Activated naive CD4-positive, alpha-beta T cell treated with anti-CD3 and anti-CD28 coated beads, Interleukin-2, amount 50 U/mL, for 16 hours (primary cell): ENCODE data around the gene SLC38A8.

Source experiments
- DNase-seq: peaks from one replicate; pipeline ENCODE4 v3.0.0-alpha.2; 2020

SLC38A8 gene

DNA sequence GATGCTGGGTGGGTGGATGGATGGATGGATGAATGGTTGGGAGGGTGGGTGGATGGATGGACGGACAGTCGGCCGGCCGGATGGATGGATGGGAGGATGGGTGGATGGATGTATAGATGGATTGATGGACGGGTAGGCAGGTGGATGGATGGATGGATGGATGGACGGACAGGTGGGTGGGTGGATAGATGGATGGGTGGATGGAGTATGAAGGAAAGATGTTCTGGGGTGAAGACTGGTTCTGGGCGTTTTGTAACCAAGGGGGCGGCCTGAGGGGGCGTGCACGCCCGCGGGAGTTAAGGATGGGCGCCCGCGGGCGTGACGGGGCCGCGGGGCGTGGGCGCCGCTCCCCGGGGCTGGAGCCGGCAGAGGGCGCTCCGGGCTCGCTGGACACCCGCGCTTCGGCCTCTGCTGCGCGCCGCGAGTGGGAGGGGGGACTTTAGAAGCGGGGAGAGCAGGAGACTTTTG lies 74.7 kb downstream of the SLC38A8 start, which contains the start of gene NECAB2:
Gene NECAB2 (plus strand): TSS at position 407 of the 468 bp plus-strand sequence. CDS start 405 bp downstream, outside the sequence.
- no peak for DNase-seq

- DNase-seq, result no peak
Observed at GRCh38 chr16:83967091-83967490, 75.5 kb downstream of the SLC38A8 start.

DNA sequence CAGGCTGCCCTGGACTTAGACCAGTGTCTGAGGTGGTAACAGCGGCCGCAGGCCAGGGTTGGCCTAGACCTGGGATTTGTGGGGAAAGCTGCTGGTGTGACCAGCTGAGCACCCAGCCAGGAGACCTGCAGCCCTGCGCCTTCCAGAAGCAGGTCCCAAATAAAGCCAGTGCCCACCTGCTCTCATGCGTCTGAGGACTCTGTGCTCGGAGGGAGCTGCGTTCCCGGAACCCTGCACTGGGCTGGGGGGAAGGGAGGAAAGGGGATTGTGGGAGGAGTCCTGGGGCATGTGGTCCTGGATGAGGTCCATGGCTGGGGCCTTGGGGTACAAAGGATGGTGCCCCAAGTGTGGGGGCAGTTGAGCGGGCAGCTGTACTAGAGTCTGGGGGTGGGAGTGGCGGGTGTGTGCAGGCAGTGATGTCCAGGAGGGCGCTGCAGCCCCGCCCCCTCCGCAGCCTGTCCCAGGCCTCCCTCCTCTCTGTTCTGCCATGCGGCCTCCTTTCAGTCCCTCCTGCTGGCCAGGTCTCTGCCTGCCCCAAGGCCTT lies 76.4 kb downstream of the SLC38A8 start:
- DNase-seq, result no peak

GRCh38 chr16:83965444-83966152 lies 77.0 kb downstream of the SLC38A8 start:
- no peak for DNase-seq

DNA sequence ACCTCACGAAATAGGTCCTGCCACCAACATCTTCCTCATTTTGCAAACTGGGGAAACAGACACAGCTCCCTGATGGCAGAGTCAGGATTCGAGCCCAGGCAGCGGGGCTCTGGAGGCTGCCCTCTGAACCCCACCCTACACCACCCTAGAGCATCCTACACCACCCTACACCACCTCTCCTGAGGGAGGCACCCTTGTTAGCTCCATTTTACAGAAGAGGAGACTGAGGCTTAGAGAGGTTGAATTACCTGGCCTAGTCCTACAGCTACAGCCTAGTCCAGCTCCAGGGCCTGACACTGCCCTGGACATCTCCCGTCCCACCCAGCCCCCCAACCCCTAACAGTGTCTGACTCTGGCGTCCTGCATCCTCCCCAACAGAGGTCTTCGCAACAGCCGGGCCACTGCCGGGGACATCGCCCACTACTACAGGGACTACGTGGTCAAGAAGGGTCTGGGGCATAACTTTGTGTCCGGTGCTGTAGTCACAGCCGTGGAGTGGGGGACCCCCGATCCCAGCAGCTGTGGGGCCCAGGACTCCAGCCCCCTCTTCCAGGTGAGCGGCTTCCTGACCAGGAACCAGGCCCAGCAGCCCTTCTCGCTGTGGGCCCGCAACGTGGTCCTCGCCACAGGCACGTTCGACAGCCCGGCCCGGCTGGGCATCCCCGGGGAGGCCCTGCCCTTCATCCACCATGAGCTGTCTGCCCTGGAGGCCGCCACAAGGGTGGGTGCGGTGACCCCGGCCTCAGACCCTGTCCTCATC lies 77.7 kb downstream of the SLC38A8 start:
- no peak for DNase-seq

GRCh38 chr16:83963277-83964119 lies 79.1 kb downstream of the SLC38A8 start:
- no peak for DNase-seq

- no peak for DNase-seq
Observed at GRCh38 chr16:83961591-83961990, 81.0 kb downstream of the SLC38A8 start.

DNA sequence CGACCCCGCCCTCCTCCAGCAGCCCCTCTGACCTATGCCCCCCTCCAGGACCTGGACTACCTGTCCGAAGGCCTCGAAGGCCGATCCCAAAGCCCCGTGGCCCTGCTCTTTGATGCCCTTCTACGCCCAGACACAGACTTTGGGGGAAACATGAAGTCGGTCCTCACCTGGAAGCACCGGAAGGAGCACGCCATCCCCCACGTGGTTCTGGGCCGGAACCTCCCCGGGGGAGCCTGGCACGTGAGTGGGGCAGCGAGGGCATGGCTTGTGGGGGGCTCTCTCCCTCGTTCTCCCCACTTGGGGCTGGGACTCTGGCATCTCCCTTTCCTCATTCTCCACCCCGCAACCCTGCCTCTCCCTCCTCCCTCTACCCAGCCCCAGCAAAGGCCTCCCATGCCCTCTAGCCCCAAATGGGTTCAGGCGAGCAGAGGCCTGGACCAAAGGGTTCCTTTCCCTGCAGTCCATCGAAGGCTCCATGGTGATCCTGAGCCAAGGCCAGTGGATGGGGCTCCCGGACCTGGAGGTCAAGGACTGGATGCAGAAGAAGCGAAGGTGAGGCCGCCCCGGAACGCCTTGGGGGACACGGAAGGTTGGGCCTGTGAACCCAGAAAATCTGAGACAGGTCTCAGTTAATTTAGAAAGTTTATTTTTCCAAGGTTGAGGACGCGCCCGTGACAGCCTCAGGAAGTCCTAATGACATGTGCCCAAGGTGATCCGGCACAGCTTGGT lies 81.9 kb downstream of the SLC38A8 start:
- DNase-seq, result no peak
